Measurements from ENCODE around the gene TOP3A. TPM values are rescaled to one million over a fixed set of nuclear protein-coding genes. Genes with fewer than 3 reads are reported as not detected.
A peak's percentile ranks its signal among the peaks of the same experiment; 100 is the strongest.

Gene TOP3A
- total and polyA plus RNA-seq, 2 experiments from 2014 or later: 21.7 to 76.7 TPM

GRCh38 chr17:18250259-18250658 lies 64.5 kb downstream of the TOP3A start:
- Histone ChIP-seq H3K27me3 (ENCODE audit: insufficient read depth) (no peaks in the 10 kb centered on the region), H3K4me1 (ENCODE audit: insufficient read depth) (peaks cover 5% of the 10 kb centered on the region; the same call in 1 of the 2 replicates), H3F3A (replicated peaks; ENCODE audit: low read depth) (peaks cover 16% of the 10 kb centered on the region), H3K79me2 (replicated peaks; ENCODE audit: insufficient read depth) (no peaks in the 10 kb centered on the region), H2AFZ (no peak overlapping the region), H3K4me2 (no peak overlapping the region), H3K4me3 (no peak overlapping the region), H3K27ac (ENCODE audit: low read depth) (no peak overlapping the region), H3K36me3 (ENCODE audit: insufficient read depth) (peaks cover 20% of the 10 kb centered on the region), H3K9me2 (ENCODE audit: insufficient read depth) (no peaks in the 10 kb centered on the region), H4K20me1 (replicated peaks; ENCODE audit: insufficient read depth) (peaks cover 8% of the 10 kb centered on the region)
- TF ChIP-seq ZNF462 (CRISPR knock-in tag; IDR thresholded peaks at IDR 0.05) (no peak), EZH2 (IDR thresholded peaks at IDR 0.05; ENCODE audit: low read depth, unreplicated experiment) (no peak), ETS1 (IDR thresholded peaks at IDR 0.05) (no peak), ZNF331 (CRISPR knock-in tag; IDR thresholded peaks at IDR 0.05; ENCODE audit: low read depth) (no peak), REST (IDR thresholded peaks at IDR 0.05; ENCODE audit: unreplicated experiment) (no peak)
- H3K9me3 Mint-ChIP-seq: no peaks in the 10 kb centered on the region; the same call in 2 of the 3 replicates
- H3K27ac Mint-ChIP-seq: no peak overlapping the region
- peaks cover 30% of the 10 kb centered on the region for H3K27me3 Mint-ChIP-seq (ENCODE audit: insufficient read depth, low read depth, poor library complexity)
- H3K4me3 Mint-ChIP-seq: no peak overlapping the region
- H3K4me1 Mint-ChIP-seq: peaks cover 16% of the 10 kb centered on the region
- ATAC-seq (no peak), DNase-seq (ENCODE audit: low spot score) (peak; percentile 38)
- H3K36me3 Mint-ChIP-seq (ENCODE audit: low read depth): peaks cover 71% of the 10 kb centered on the region

Data from GM23338 (cell line).